ENCODE measurements around the gene SH2D1B.
A peak's percentile ranks its signal among the peaks of the same experiment; 100 is the strongest.

SH2D1B gene

GRCh38 chr1:162367772-162368171 is 44.2 kb downstream of the SH2D1B start:
- peaks cover 0 to 11% (median 7%) of the 10 kb centered on the region in 4 experiments for H3K4me1 ChIP-seq (ENCODE audit: control extremely low read depth in 1 of 4, control insufficient read depth in 4 of 4, insufficient read depth in 4 of 4, low read length in 3 of 4)
- CTCF ChIA-PET = interaction anchor here (1.8 kb wide), 2 partner anchors 12 to 30 kb away, joined by 4 to 6 read pairs; no protein-coding TSS in a partner anchor
- H3K27ac ChIP-seq (ENCODE audit: insufficient read depth in 1 of 2, low read depth in 1 of 2, low read length in 2 of 2, poor library complexity in 1 of 2, severe bottlenecking in 2 of 2) = no peak overlapping the region
- no peak for DNase-seq
- POLR2A ChIA-PET = no interaction called here
- WGBS (ENCODE audit: insufficient coverage) = 98% methylated on average over 8 of the region's 10 CpGs
- no peak overlapping the region for H3K4me3 ChIP-seq (ENCODE audit: control insufficient read depth in 1 of 7, extremely low read depth in 1 of 7, insufficient read depth in 4 of 7, low read depth in 2 of 7, low read length in 6 of 7)
- H3K27me3 ChIP-seq (replicated peaks in 2 of 5; ENCODE audit: control insufficient read depth in 4 of 5, insufficient read depth in 5 of 5, low read length in 4 of 5) = no peaks in the 10 kb centered on the region
- no peaks in the 10 kb centered on the region for H3K36me3 ChIP-seq (ENCODE audit: control insufficient read depth in 4 of 4, insufficient read depth in 4 of 4, low read length in 3 of 4)
- no peaks in the 10 kb centered on the region for H3K9me3 ChIP-seq (ENCODE audit: control extremely low read depth in 1 of 5, control insufficient read depth in 4 of 5, insufficient read depth in 2 of 5, low read depth in 1 of 5, low read length in 4 of 5)

- CTCF ChIA-PET = interaction anchor here (1.0 to 1.1 kb wide), 2 partner anchors 22 to 25 kb away, joined by 3 to 4 read pairs; no protein-coding TSS in a partner anchor
- H3K36me3 ChIP-seq (ENCODE audit: control insufficient read depth in 4 of 4, insufficient read depth in 4 of 4, low read length in 3 of 4) = no peaks in the 10 kb centered on the region
- H3K4me3 ChIP-seq (ENCODE audit: control insufficient read depth in 1 of 7, extremely low read depth in 1 of 7, insufficient read depth in 4 of 7, low read depth in 2 of 7, low read length in 6 of 7) = peak overlapping the region in 1 of 7 experiments; percentile 38
Observed at GRCh38 chr1:162367073-162367472, 44.9 kb downstream of the SH2D1B start.

GRCh38 chr1:162366671-162367070 is 45.3 kb downstream of the SH2D1B start:
- 93% methylated on average over 3 of the region's 9 CpGs for WGBS (ENCODE audit: insufficient coverage)
- Histone ChIP-seq H3K27ac (ENCODE audit: insufficient read depth in 1 of 2, low read depth in 1 of 2, low read length in 2 of 2, poor library complexity in 1 of 2, severe bottlenecking in 2 of 2) (no peak overlapping the region), H3K36me3 (ENCODE audit: control insufficient read depth in 4 of 4, insufficient read depth in 4 of 4, low read length in 3 of 4) (no peaks in the 10 kb centered on the region), H3K4me3 (ENCODE audit: control insufficient read depth in 1 of 7, extremely low read depth in 1 of 7, insufficient read depth in 4 of 7, low read depth in 2 of 7, low read length in 6 of 7) (peak overlapping the region in 1 of 7 experiments; percentile 38), H3K27me3 (replicated peaks in 2 of 5; ENCODE audit: control insufficient read depth in 4 of 5, insufficient read depth in 5 of 5, low read length in 4 of 5) (no peaks in the 10 kb centered on the region), H3K9me3 (ENCODE audit: control extremely low read depth in 1 of 5, control insufficient read depth in 4 of 5, insufficient read depth in 2 of 5, low read depth in 1 of 5, low read length in 4 of 5) (no peaks in the 10 kb centered on the region), H3K4me1 (ENCODE audit: control extremely low read depth in 1 of 4, control insufficient read depth in 4 of 4, insufficient read depth in 4 of 4, low read length in 3 of 4) (no peaks in the 10 kb centered on the region)
- CTCF ChIA-PET = interaction anchor here (1.0 to 1.1 kb wide), 2 partner anchors 23 to 25 kb away, joined by 3 to 4 read pairs; no protein-coding TSS in a partner anchor
- POLR2A ChIA-PET = no interaction called here
- DNase-seq = no peak

More at GRCh38 chr1:162367073-162367472, 44.9 kb downstream of the SH2D1B start:
- Histone ChIP-seq H3K4me1 (ENCODE audit: control extremely low read depth in 1 of 4, control insufficient read depth in 4 of 4, insufficient read depth in 4 of 4, low read length in 3 of 4) (peaks cover 0 to 4% (median under 1%) of the 10 kb centered on the region in 4 experiments), H3K9me3 (ENCODE audit: control extremely low read depth in 1 of 5, control insufficient read depth in 4 of 5, insufficient read depth in 2 of 5, low read depth in 1 of 5, low read length in 4 of 5) (no peaks in the 10 kb centered on the region), H3K27ac (ENCODE audit: insufficient read depth in 1 of 2, low read depth in 1 of 2, low read length in 2 of 2, poor library complexity in 1 of 2, severe bottlenecking in 2 of 2) (no peak overlapping the region), H3K27me3 (replicated peaks in 2 of 5; ENCODE audit: control insufficient read depth in 4 of 5, insufficient read depth in 5 of 5, low read length in 4 of 5) (no peaks in the 10 kb centered on the region)
- DNase-seq = no peak
- POLR2A ChIA-PET = no interaction called here
- WGBS (ENCODE audit: insufficient coverage) = 92% methylated on average over 35 of the region's 36 CpGs

DNA sequence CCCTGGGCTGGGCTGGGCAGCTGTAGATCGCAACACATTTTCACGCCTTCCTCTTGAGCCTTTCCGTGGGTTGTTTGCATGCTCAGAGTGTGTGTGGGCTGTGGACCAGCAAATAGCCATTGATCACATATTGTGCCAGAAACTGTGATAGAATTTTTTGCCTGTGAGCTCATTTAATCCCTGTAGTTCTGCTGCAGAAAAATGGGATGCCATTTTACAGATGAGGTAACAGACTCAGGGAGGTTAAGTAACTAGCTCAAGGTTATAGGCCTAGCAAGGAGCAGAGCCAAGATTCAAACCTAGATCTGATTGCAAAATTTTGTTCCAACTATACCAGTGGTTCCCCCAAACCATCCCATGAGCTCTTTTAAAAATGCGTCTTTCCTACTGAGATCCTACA is 45.8 kb downstream of the SH2D1B start:
- no peak overlapping the region for H3K27ac ChIP-seq (ENCODE audit: insufficient read depth in 1 of 2, low read depth in 1 of 2, low read length in 2 of 2, poor library complexity in 1 of 2, severe bottlenecking in 2 of 2)
- H3K4me3 ChIP-seq (ENCODE audit: control insufficient read depth in 1 of 7, extremely low read depth in 1 of 7, insufficient read depth in 4 of 7, low read depth in 2 of 7, low read length in 6 of 7) = no peak overlapping the region
- H3K27me3 ChIP-seq (replicated peaks in 2 of 5; ENCODE audit: control insufficient read depth in 4 of 5, insufficient read depth in 5 of 5, low read length in 4 of 5) = no peaks in the 10 kb centered on the region
- ChIA-PET CTCF (interaction anchor here (1.0 to 2.5 kb wide), 4 partner anchors 9 to 26 kb away, joined by 3 to 8 read pairs (median 4); no protein-coding TSS in a partner anchor), POLR2A (no interaction called here)
- DNase-seq = no peak
- H3K36me3 ChIP-seq (ENCODE audit: control insufficient read depth in 4 of 4, insufficient read depth in 4 of 4, low read length in 3 of 4) = no peaks in the 10 kb centered on the region
- H3K9me3 ChIP-seq (ENCODE audit: control extremely low read depth in 1 of 5, control insufficient read depth in 4 of 5, insufficient read depth in 2 of 5, low read depth in 1 of 5, low read length in 4 of 5) = no peaks in the 10 kb centered on the region
- 50% methylated on average over 2 of the region's 4 CpGs for WGBS (ENCODE audit: insufficient coverage)
- H3K4me1 ChIP-seq (ENCODE audit: control extremely low read depth in 1 of 4, control insufficient read depth in 4 of 4, insufficient read depth in 4 of 4, low read length in 3 of 4) = no peaks in the 10 kb centered on the region

- 89% methylated on average over 9 of the region's 10 CpGs for WGBS (ENCODE audit: insufficient coverage)
- Histone ChIP-seq H3K27me3 (replicated peaks in 2 of 5; ENCODE audit: control insufficient read depth in 4 of 5, insufficient read depth in 5 of 5, low read length in 4 of 5) (no peaks in the 10 kb centered on the region), H3K9me3 (ENCODE audit: control extremely low read depth in 1 of 5, control insufficient read depth in 4 of 5, insufficient read depth in 2 of 5, low read depth in 1 of 5, low read length in 4 of 5) (no peaks in the 10 kb centered on the region), H3K4me3 (ENCODE audit: control insufficient read depth in 1 of 7, extremely low read depth in 1 of 7, insufficient read depth in 4 of 7, low read depth in 2 of 7, low read length in 6 of 7) (no peak overlapping the region), H3K36me3 (ENCODE audit: control insufficient read depth in 4 of 4, insufficient read depth in 4 of 4, low read length in 3 of 4) (no peaks in the 10 kb centered on the region), H3K4me1 (ENCODE audit: control extremely low read depth in 1 of 4, control insufficient read depth in 4 of 4, insufficient read depth in 4 of 4, low read length in 3 of 4) (no peaks in the 10 kb centered on the region), H3K27ac (ENCODE audit: insufficient read depth in 1 of 2, low read depth in 1 of 2, low read length in 2 of 2, poor library complexity in 1 of 2, severe bottlenecking in 2 of 2) (no peak overlapping the region)
- DNase-seq = no peak
- ChIA-PET POLR2A (no interaction called here), CTCF (interaction anchor here (1.1 to 2.5 kb wide), 2 partner anchors 10 kb away, joined by 3 to 8 read pairs; no protein-coding TSS in a partner anchor)
Observed at GRCh38 chr1:162365284-162366020, 46.5 kb downstream of the SH2D1B start.

DNA sequence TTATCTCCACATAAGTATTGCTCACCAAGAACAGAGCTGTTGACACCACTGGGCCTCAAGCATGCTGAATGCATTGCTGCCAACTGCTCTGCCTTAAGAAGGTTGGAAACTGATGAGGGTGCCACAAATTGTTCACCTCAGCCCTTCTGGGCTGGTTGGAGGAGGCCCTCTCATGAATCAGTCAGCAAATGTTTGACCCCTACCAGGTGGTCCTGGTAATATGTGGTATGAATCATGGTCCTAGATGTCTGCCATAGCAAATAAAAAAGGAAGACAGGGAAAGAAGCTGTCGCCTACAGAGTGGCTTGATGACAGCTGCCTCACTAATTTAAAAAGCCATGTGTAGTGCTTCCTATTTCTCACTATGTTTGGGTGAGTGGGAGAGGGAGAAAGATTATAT is 47.4 kb downstream of the SH2D1B start:
- Histone ChIP-seq H3K9me3 (ENCODE audit: control extremely low read depth in 1 of 5, control insufficient read depth in 4 of 5, insufficient read depth in 2 of 5, low read depth in 1 of 5, low read length in 4 of 5) (no peaks in the 10 kb centered on the region), H3K27me3 (replicated peaks in 2 of 5; ENCODE audit: control insufficient read depth in 4 of 5, insufficient read depth in 5 of 5, low read length in 4 of 5) (no peaks in the 10 kb centered on the region), H3K27ac (ENCODE audit: insufficient read depth in 1 of 2, low read depth in 1 of 2, low read length in 2 of 2, poor library complexity in 1 of 2, severe bottlenecking in 2 of 2) (no peak overlapping the region), H3K36me3 (ENCODE audit: control insufficient read depth in 4 of 4, insufficient read depth in 4 of 4, low read length in 3 of 4) (no peaks in the 10 kb centered on the region), H3K4me3 (ENCODE audit: control insufficient read depth in 1 of 7, extremely low read depth in 1 of 7, insufficient read depth in 4 of 7, low read depth in 2 of 7, low read length in 6 of 7) (no peak overlapping the region), H3K4me1 (ENCODE audit: control extremely low read depth in 1 of 4, control insufficient read depth in 4 of 4, insufficient read depth in 4 of 4, low read length in 3 of 4) (no peaks in the 10 kb centered on the region)
- 90% methylated on average over 1 of the region's 1 CpG for WGBS (ENCODE audit: insufficient coverage)
- DNase-seq = no peak
- POLR2A ChIA-PET = no interaction called here
- CTCF ChIA-PET = interaction anchor here (0.8 to 2.8 kb wide), 3 partner anchors 8 to 15 kb away, joined by 3 to 11 read pairs (median 8); no protein-coding TSS in a partner anchor

DNA sequence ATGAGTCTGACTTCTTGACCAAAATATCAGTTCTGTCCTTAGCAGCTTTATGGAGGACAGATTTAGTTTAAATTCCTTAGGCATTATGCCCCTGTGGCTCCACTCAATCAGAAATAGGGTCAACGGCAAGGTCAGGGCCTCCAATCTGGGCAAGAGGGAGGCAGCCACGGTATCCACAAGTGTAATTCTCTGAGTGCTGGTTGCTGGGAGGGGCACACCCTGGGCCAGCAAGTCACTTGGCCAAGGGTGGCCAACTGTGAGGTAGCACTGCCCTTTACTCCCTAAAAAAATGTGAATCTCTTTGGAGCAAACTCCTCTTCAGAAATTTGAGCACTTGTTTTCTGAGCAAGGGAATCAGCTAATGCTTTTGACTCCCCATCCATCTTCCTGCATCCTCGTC is 48.1 kb downstream of the SH2D1B start:
- no peak overlapping the region for H3K27ac ChIP-seq (ENCODE audit: insufficient read depth in 1 of 2, low read depth in 1 of 2, low read length in 2 of 2, poor library complexity in 1 of 2, severe bottlenecking in 2 of 2)
- no peaks in the 10 kb centered on the region for H3K27me3 ChIP-seq (replicated peaks in 2 of 5; ENCODE audit: control insufficient read depth in 4 of 5, insufficient read depth in 5 of 5, low read length in 4 of 5)
- no peak overlapping the region for H3K4me3 ChIP-seq (ENCODE audit: control insufficient read depth in 1 of 7, extremely low read depth in 1 of 7, insufficient read depth in 4 of 7, low read depth in 2 of 7, low read length in 6 of 7)
- ChIA-PET CTCF (interaction anchor here (2.5 to 2.8 kb wide), 2 partner anchors 8 to 9 kb away, joined by 8 to 11 read pairs; no protein-coding TSS in a partner anchor), POLR2A (no interaction called here)
- DNase-seq = no peak
- no peaks in the 10 kb centered on the region for H3K9me3 ChIP-seq (ENCODE audit: control extremely low read depth in 1 of 5, control insufficient read depth in 4 of 5, insufficient read depth in 2 of 5, low read depth in 1 of 5, low read length in 4 of 5)
- no peaks in the 10 kb centered on the region for H3K4me1 ChIP-seq (ENCODE audit: control extremely low read depth in 1 of 4, control insufficient read depth in 4 of 4, insufficient read depth in 4 of 4, low read length in 3 of 4)
- H3K36me3 ChIP-seq (ENCODE audit: control insufficient read depth in 4 of 4, insufficient read depth in 4 of 4, low read length in 3 of 4) = no peaks in the 10 kb centered on the region
- WGBS (ENCODE audit: insufficient coverage) = 100% methylated on average over 2 of the region's 3 CpGs
